Measurements from ENCODE around the gene BTBD17.

The BTBD17 gene

DNA sequence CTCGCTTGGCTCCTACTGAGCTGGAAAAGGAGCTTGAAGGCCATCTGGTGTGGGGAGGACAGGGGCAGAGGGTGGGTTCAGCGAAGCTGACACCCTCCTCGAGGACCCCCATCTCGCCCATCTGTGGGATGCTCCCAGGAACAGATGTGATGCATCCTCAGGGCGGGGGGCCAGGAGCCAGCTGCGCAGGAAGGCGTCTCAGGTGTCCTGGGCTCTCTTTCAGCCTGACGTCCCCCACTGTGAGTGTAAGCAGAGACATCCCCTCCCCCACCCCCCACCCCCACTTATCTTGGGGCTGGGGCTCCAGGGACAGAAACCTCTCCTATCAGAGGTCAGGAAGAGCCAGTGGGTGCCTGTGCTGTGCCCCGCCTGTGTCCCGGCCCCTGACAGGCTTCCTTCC, 19.4 kb downstream of the BTBD17 start:
- Histone ChIP-seq H3F3A (ENCODE audit: low read depth) (no peaks in the 10 kb centered on the region), H2AFZ (ENCODE audit: low read length) (no peak overlapping the region), H3K79me2 (ENCODE audit: insufficient read depth, low read length) (no peaks in the 10 kb centered on the region), H3K9me2 (replicated peaks; ENCODE audit: low read depth, low read length) (no peaks in the 10 kb centered on the region), H3K9ac (ENCODE audit: low read depth, low read length, poor library complexity, severe bottlenecking) (no peak overlapping the region), H3K4me1 (ENCODE audit: insufficient read depth, low read length, poor library complexity, severe bottlenecking) (no peaks in the 10 kb centered on the region), H3K36me3 (ENCODE audit: insufficient read depth, low read length) (no peaks in the 10 kb centered on the region), H3K9me3 (ENCODE audit: insufficient read depth, low read depth, low read length) (no peaks in the 10 kb centered on the region), H3K27me3 (ENCODE audit: insufficient read depth, low read length, poor library complexity, severe bottlenecking) (no peaks in the 10 kb centered on the region), H4K20me1 (ENCODE audit: insufficient read depth, low read length, poor library complexity, severe bottlenecking) (no peaks in the 10 kb centered on the region), H3K4me2 (ENCODE audit: low read depth, low read length, poor library complexity, severe bottlenecking) (no peak overlapping the region), H3K4me3 (ENCODE audit: low read length, poor library complexity, severe bottlenecking) (no peak overlapping the region)
- TF ChIP-seq EZH2phosphoT487 (IDR thresholded peaks at IDR 0.05; ENCODE audit: borderline replicate concordance) = no peak
- TF ChIP-seq, protein P1, sequence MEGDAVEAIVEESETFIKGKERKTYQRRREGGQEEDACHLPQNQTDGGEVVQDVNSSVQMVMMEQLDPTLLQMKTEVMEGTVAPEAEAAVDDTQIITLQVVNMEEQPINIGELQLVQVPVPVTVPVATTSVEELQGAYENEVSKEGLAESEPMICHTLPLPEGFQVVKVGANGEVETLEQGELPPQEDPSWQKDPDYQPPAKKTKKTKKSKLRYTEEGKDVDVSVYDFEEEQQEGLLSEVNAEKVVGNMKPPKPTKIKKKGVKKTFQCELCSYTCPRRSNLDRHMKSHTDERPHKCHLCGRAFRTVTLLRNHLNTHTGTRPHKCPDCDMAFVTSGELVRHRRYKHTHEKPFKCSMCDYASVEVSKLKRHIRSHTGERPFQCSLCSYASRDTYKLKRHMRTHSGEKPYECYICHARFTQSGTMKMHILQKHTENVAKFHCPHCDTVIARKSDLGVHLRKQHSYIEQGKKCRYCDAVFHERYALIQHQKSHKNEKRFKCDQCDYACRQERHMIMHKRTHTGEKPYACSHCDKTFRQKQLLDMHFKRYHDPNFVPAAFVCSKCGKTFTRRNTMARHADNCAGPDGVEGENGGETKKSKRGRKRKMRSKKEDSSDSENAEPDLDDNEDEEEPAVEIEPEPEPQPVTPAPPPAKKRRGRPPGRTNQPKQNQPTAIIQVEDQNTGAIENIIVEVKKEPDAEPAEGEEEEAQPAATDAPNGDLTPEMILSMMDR (conservative IDR thresholded peaks at IDR 0.05; ENCODE audit: low read length) = no peak

DNA sequence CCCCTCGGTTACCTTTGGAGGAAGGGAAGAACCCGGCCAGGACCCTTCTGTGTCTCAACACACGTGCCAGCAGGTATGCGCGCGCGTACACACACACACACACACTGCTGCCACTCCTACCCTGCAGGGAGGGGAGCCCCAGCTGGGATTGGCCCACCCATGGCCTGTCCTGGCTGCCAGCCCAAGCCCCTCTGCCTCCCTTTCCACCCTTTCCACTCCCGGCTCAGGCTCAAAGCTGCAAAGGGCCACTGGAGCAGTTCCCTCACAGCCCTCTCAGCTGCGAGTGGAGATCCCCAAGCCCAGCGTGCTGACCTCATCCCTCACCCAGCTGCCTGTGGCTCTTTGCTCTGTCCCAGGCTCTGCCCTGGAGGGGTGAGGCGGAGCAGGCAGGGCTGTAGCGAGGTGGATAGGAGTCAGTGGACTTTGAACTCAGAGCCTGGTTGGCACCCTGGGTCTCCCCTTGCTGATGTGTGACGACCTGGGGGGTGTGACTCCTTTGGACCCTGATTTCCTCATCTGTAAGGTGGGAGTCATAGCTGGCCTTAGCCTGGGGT, 21.1 kb downstream of the BTBD17 start:
- H3K9me3 ChIP-seq (ENCODE audit: insufficient read depth, low read depth, low read length) = no peaks in the 10 kb centered on the region
- no peaks in the 10 kb centered on the region for H3K4me1 ChIP-seq (ENCODE audit: insufficient read depth, low read length, poor library complexity, severe bottlenecking)
- no peaks in the 10 kb centered on the region for H3K36me3 ChIP-seq (ENCODE audit: insufficient read depth, low read length)
- no peak overlapping the region for H2AFZ ChIP-seq (ENCODE audit: low read length)
- no peaks in the 10 kb centered on the region for H3K9me2 ChIP-seq (replicated peaks; ENCODE audit: low read depth, low read length)
- no peak overlapping the region for H3K9ac ChIP-seq (ENCODE audit: low read depth, low read length, poor library complexity, severe bottlenecking)
- no peaks in the 10 kb centered on the region for H3F3A ChIP-seq (ENCODE audit: low read depth)
- no peak overlapping the region for H3K4me2 ChIP-seq (ENCODE audit: low read depth, low read length, poor library complexity, severe bottlenecking)
- TF ChIP-seq, protein P1 (conservative IDR thresholded peaks at IDR 0.05; ENCODE audit: low read length) = no peak
- TF ChIP-seq EZH2phosphoT487 (IDR thresholded peaks at IDR 0.05; ENCODE audit: borderline replicate concordance) = no peak
- no peak overlapping the region for H3K4me3 ChIP-seq (ENCODE audit: low read length, poor library complexity, severe bottlenecking)
- no peaks in the 10 kb centered on the region for H4K20me1 ChIP-seq (ENCODE audit: insufficient read depth, low read length, poor library complexity, severe bottlenecking)
- no peaks in the 10 kb centered on the region for H3K79me2 ChIP-seq (ENCODE audit: insufficient read depth, low read length)
- H3K27me3 ChIP-seq (ENCODE audit: insufficient read depth, low read length, poor library complexity, severe bottlenecking) = no peaks in the 10 kb centered on the region

DNA sequence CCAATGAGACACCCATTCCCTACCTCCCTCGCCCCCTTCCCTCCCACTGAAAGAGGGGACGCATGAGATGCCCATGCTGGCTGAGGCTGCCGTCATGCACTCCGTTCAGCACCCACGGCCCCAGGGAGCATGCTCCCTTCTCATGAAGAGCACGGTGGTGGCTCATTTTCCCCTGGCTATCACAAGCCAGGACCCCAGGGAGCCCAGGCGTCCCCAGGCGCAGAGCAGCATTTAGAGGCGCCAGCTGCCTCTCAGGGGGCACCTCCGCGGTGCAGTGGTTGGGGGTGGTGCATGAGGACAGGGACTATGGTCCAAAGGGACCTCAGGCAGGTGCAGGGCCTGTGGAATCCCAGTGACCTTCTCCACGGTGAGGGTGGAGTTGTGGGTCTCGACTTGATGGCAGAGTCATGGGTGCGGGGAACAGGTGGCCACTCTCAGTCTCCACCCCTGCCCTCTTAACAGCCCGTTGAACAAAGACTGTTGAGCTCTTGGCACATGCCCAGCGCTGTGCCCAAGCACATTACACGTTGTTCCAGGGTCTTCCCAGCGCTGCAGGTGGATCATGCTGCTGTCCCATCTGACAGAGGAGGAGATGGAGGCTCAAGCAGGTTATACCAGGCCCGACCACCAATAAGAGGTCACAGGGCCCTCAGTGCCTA, 22.0 kb downstream of the BTBD17 start:
- no peak overlapping the region for H2AFZ ChIP-seq (ENCODE audit: low read length)
- no peak overlapping the region for H3K4me2 ChIP-seq (ENCODE audit: low read depth, low read length, poor library complexity, severe bottlenecking)
- no peaks in the 10 kb centered on the region for H3K27me3 ChIP-seq (ENCODE audit: insufficient read depth, low read length, poor library complexity, severe bottlenecking)
- no peaks in the 10 kb centered on the region for H3K9me2 ChIP-seq (replicated peaks; ENCODE audit: low read depth, low read length)
- no peak overlapping the region for H3K9ac ChIP-seq (ENCODE audit: low read depth, low read length, poor library complexity, severe bottlenecking)
- no peaks in the 10 kb centered on the region for H3F3A ChIP-seq (ENCODE audit: low read depth)
- no peaks in the 10 kb centered on the region for H4K20me1 ChIP-seq (ENCODE audit: insufficient read depth, low read length, poor library complexity, severe bottlenecking)
- H3K36me3 ChIP-seq (ENCODE audit: insufficient read depth, low read length) = no peaks in the 10 kb centered on the region
- H3K79me2 ChIP-seq (ENCODE audit: insufficient read depth, low read length) = no peaks in the 10 kb centered on the region
- H3K4me3 ChIP-seq (ENCODE audit: low read length, poor library complexity, severe bottlenecking) = no peak overlapping the region
- no peaks in the 10 kb centered on the region for H3K9me3 ChIP-seq (ENCODE audit: insufficient read depth, low read depth, low read length)
- TF ChIP-seq, protein P1 (conservative IDR thresholded peaks at IDR 0.05; ENCODE audit: low read length) = no peak
- TF ChIP-seq EZH2phosphoT487 (IDR thresholded peaks at IDR 0.05; ENCODE audit: borderline replicate concordance) = no peak
- H3K4me1 ChIP-seq (ENCODE audit: insufficient read depth, low read length, poor library complexity, severe bottlenecking) = no peaks in the 10 kb centered on the region

All from Loucy (cell line).